Stimulated activated CD8-positive, alpha-beta memory T cell treated with anti-CD3 and anti-CD28 coated beads, Interleukin-2, amount 100 ng/mL, for 48 hours (primary cell): ENCODE results near the gene HCAR1.
"Not testable (repeated sequence)": the region's sequence is repeated elsewhere in the genome, so short reads cannot be mapped to it uniquely, and the experiment has no call there.

Source experiments
- DNase-seq, 2 donors: peaks; one replicate each; pipeline ENCODE4 v3.0.0-alpha.2; 2020; ENCODE audit warnings: low read depth in 2 of 2

HCAR1 gene

GRCh38 chr12:122730215-122731014 lies at the start of gene HCAR1:
TSS of gene HCAR1 (minus strand) at chr12:122730844. CDS start at chr12:122730339, 505 bp downstream.
- DNase-seq = peak; percentile 10 to 42

GRCh38 chr12:122757568-122757967 lies 26.9 kb upstream of the HCAR1 start:
- no peak for DNase-seq

GRCh38 chr12:122754790-122755189 lies 24.1 kb upstream of the HCAR1 start:
- no peak for DNase-seq

- no peak for DNase-seq
These were observed 22.6 kb upstream of the HCAR1 start for GRCh38 chr12:122753319-122753650.

GRCh38 chr12:122752464-122753318 lies 22.0 kb upstream of the HCAR1 start, which contains the start of gene DENR:
TSS of gene DENR (plus strand) at chr12:122752824. CDS start at chr12:122753702, 878 bp downstream.
- DNase-seq = peak; percentile 99

GRCh38 chr12:122750781-122751515 lies 20.3 kb upstream of the HCAR1 start:
- DNase-seq = not testable (repeated sequence)

- no peak for DNase-seq
These were observed 19.1 kb upstream of the HCAR1 start for GRCh38 chr12:122749569-122750332.

- no peak for DNase-seq
These were observed 16.8 kb upstream of the HCAR1 start for GRCh38 chr12:122747224-122748135.

- DNase-seq = no peak
These were observed 13.4 kb upstream of the HCAR1 start for GRCh38 chr12:122743895-122744525.

GRCh38 chr12:122740351-122740750 lies 9.7 kb upstream of the HCAR1 start:
- DNase-seq = no peak

- no peak for DNase-seq
These were observed 7.9 kb upstream of the HCAR1 start for GRCh38 chr12:122738571-122738970.

- DNase-seq = no peak
These were observed 2.0 kb upstream of the HCAR1 start for GRCh38 chr12:122732611-122733010.

- no peak for DNase-seq
These were observed 1.5 kb upstream of the HCAR1 start for GRCh38 chr12:122732170-122732569.

GRCh38 chr12:122729583-122730214 lies 945 bp downstream of the HCAR1 start:
- DNase-seq = no peak

- no peak for DNase-seq
These were observed 4.5 kb downstream of the HCAR1 start for GRCh38 chr12:122726080-122726558.

- no peak for DNase-seq
These were observed 5.1 kb downstream of the HCAR1 start for GRCh38 chr12:122725452-122726079.

- DNase-seq = no peak
These were observed 5.9 kb downstream of the HCAR1 start for GRCh38 chr12:122724641-122725243.

- DNase-seq = no peak
These were observed 8.3 kb downstream of the HCAR1 start for GRCh38 chr12:122722387-122722786.
